ENCODE measurements around the gene XYLB.
"Not testable (repeated sequence)": the region's sequence is repeated elsewhere in the genome, so short reads cannot be mapped to it uniquely, and the experiment has no call there.

XYLB gene

GRCh38 chr3:38404286-38404685 lies 57.7 kb downstream of the XYLB start:
- no peak overlapping the region for H3K4me3 ChIP-seq
- no peaks in the 10 kb centered on the region for H3K9me3 ChIP-seq (ENCODE audit: low read depth, low read length)
- no peaks in the 10 kb centered on the region for H3K36me3 ChIP-seq (ENCODE audit: insufficient read depth, low read length)
- H3K9ac ChIP-seq (ENCODE audit: insufficient read length), result no peak overlapping the region
- DNase-seq (ENCODE audit: low read depth, low spot score), result no peak
- no peak overlapping the region for H3K27ac ChIP-seq
- no peak for TF ChIP-seq POLR2AphosphoS5 (IDR thresholded peaks at IDR 0.05; ENCODE audit: borderline replicate concordance, low read depth, low read length)
- no peak for TF ChIP-seq EZH2 (IDR thresholded peaks at IDR 0.05)
- TF ChIP-seq FOXP2 (optimal IDR thresholded peaks at IDR 0.05; ENCODE audit: control extremely low read depth, extremely low read length, insufficient read depth), result no peak

GRCh38 chr3:38411591-38411990 lies 65.0 kb downstream of the XYLB start:
- no peak for DNase-seq (ENCODE audit: low read depth, low spot score)
- Histone ChIP-seq H3K36me3 (ENCODE audit: insufficient read depth, low read length) (no peaks in the 10 kb centered on the region), H3K4me3 (no peak overlapping the region), H3K9ac (ENCODE audit: insufficient read length) (no peak overlapping the region), H3K27ac (no peak overlapping the region), H3K9me3 (ENCODE audit: low read depth, low read length) (no peaks in the 10 kb centered on the region)
- no peak for TF ChIP-seq FOXP2 (optimal IDR thresholded peaks at IDR 0.05; ENCODE audit: control extremely low read depth, extremely low read length, insufficient read depth)
- no peak for TF ChIP-seq EZH2 (IDR thresholded peaks at IDR 0.05)
- no peak for TF ChIP-seq POLR2AphosphoS5 (IDR thresholded peaks at IDR 0.05; ENCODE audit: borderline replicate concordance, low read depth, low read length)

GRCh38 chr3:38420758-38421157 lies 74.2 kb downstream of the XYLB start:
- H3K27ac ChIP-seq; H3K9ac ChIP-seq (ENCODE audit: insufficient read length); H3K9me3 ChIP-seq (ENCODE audit: low read depth, low read length); H3K4me3 ChIP-seq; H3K36me3 ChIP-seq (ENCODE audit: insufficient read depth, low read length); DNase-seq (ENCODE audit: low read depth, low spot score): not testable (repeated sequence)

GRCh38 chr3:38421679-38422336 lies 75.2 kb downstream of the XYLB start:
- Histone ChIP-seq H3K27ac (no peak overlapping the region), H3K9ac (ENCODE audit: insufficient read length) (no peak overlapping the region), H3K36me3 (ENCODE audit: insufficient read depth, low read length) (no peaks in the 10 kb centered on the region), H3K9me3 (ENCODE audit: low read depth, low read length) (no peaks in the 10 kb centered on the region), H3K4me3 (no peak overlapping the region)
- no peak for DNase-seq (ENCODE audit: low read depth, low spot score)
- TF ChIP-seq EZH2 (IDR thresholded peaks at IDR 0.05) (no peak), FOXP2 (optimal IDR thresholded peaks at IDR 0.05; ENCODE audit: control extremely low read depth, extremely low read length, insufficient read depth) (no peak), POLR2AphosphoS5 (IDR thresholded peaks at IDR 0.05; ENCODE audit: borderline replicate concordance, low read depth, low read length) (no peak)

GRCh38 chr3:38426798-38427426 lies 80.3 kb downstream of the XYLB start:
- not testable (repeated sequence) for DNase-seq (ENCODE audit: low read depth, low spot score); H3K9ac ChIP-seq (ENCODE audit: insufficient read length); H3K27ac ChIP-seq; H3K9me3 ChIP-seq (ENCODE audit: low read depth, low read length); H3K4me3 ChIP-seq; H3K36me3 ChIP-seq (ENCODE audit: insufficient read depth, low read length)

- not testable (repeated sequence) for H3K36me3 ChIP-seq (ENCODE audit: insufficient read depth, low read length); H3K9me3 ChIP-seq (ENCODE audit: low read depth, low read length); H3K27ac ChIP-seq; H3K9ac ChIP-seq (ENCODE audit: insufficient read length); DNase-seq (ENCODE audit: low read depth, low spot score); H3K4me3 ChIP-seq
These were observed 86.5 kb downstream of the XYLB start for GRCh38 chr3:38432871-38433658.

- H3K27ac ChIP-seq; H3K9ac ChIP-seq (ENCODE audit: insufficient read length); H3K36me3 ChIP-seq (ENCODE audit: insufficient read depth, low read length); H3K4me3 ChIP-seq; DNase-seq (ENCODE audit: low read depth, low spot score); H3K9me3 ChIP-seq (ENCODE audit: low read depth, low read length): not testable (repeated sequence)
These were observed 87.1 kb downstream of the XYLB start for GRCh38 chr3:38433661-38434060.

GRCh38 chr3:38438436-38439069 lies 92.0 kb downstream of the XYLB start:
- H3K27ac ChIP-seq; H3K9me3 ChIP-seq (ENCODE audit: low read depth, low read length); H3K36me3 ChIP-seq (ENCODE audit: insufficient read depth, low read length); H3K4me3 ChIP-seq; H3K9ac ChIP-seq (ENCODE audit: insufficient read length); DNase-seq (ENCODE audit: low read depth, low spot score): not testable (repeated sequence)

- H3K4me3 ChIP-seq; H3K9me3 ChIP-seq (ENCODE audit: low read depth, low read length); H3K27ac ChIP-seq; H3K9ac ChIP-seq (ENCODE audit: insufficient read length); H3K36me3 ChIP-seq (ENCODE audit: insufficient read depth, low read length); DNase-seq (ENCODE audit: low read depth, low spot score): not testable (repeated sequence)
These were observed 96.6 kb downstream of the XYLB start for GRCh38 chr3:38443205-38443604.
